C4-2B (cell line): ENCODE results near the gene TYW1.

Experiments
- CTCF ChIP-seq: fragments of 450-650 bp; conservative IDR thresholded peaks from 2 replicates; pipeline ENCODE4 v1.5.1; 2017; ENCODE audit warnings: mild to moderate bottlenecking
- ZFX ChIP-seq: fragments of 450-650 bp; IDR thresholded peaks from 2 replicates; pipeline ENCODE4 v1.6.1; 2017

GRCh38 chr7:67019562-67020390 lies 23.1 kb downstream of the TYW1 start:
- TF ChIP-seq CTCF: no peak
- TF ChIP-seq ZFX: no peak
